Erythroblast (primary cell): ENCODE data around the gene ZNF600.
A peak's percentile ranks its signal among the peaks of the same experiment; 100 is the strongest.
"Not testable (repeated sequence)": the region's sequence is repeated elsewhere in the genome, so short reads cannot be mapped to it uniquely, and the experiment has no call there.

Experiments used
- DNase-seq, 2 experiments: peaks; one replicate each; lab custom pipeline; 2025; lab: John Stamatoyannopoulos, UW
- GATA1 ChIP-seq: IDR thresholded peaks from 2 replicates; pipeline ENCODE4 v1.6.1; 2011; ENCODE audit warnings: low read depth, mild to moderate bottlenecking, control low read depth, low read length, moderate library complexity
- POLR2A ChIP-seq: IDR thresholded peaks from 2 replicates; pipeline ENCODE4 v1.6.1; 2011; ENCODE audit warnings: mild to moderate bottlenecking, low read length

ZNF600 gene

GRCh38 chr19:52786464-52787354 is at the start of gene ZNF600:
Gene ZNF600, minus strand, starts transcription at chr19:52786791. Its CDS starts 7,903 bp downstream, at chr19:52778888.
- peak; percentile 40 for TF ChIP-seq POLR2A
- DNase-seq = peak; percentile 81 to 85

- not testable (repeated sequence) for DNase-seq
Observed at GRCh38 chr19:52834289-52834688, 47.7 kb upstream of the ZNF600 start.

- DNase-seq = not testable (repeated sequence)
Observed at GRCh38 chr19:52833541-52833940, 47.0 kb upstream of the ZNF600 start.

- DNase-seq = not testable (repeated sequence)
Observed at GRCh38 chr19:52829866-52830265, 43.3 kb upstream of the ZNF600 start.

GRCh38 chr19:52825765-52826164 is 39.2 kb upstream of the ZNF600 start:
- TF ChIP-seq POLR2A (no peak), GATA1 (no peak)
- DNase-seq = no peak

- no peak for DNase-seq
- no peak for TF ChIP-seq GATA1
- no peak for TF ChIP-seq POLR2A
Observed at GRCh38 chr19:52823676-52824075, 37.1 kb upstream of the ZNF600 start.

GRCh38 chr19:52821204-52821960 is 34.8 kb upstream of the ZNF600 start, which contains the start of gene ZNF28:
Gene ZNF28, minus strand, starts transcription at chr19:52821633. Its CDS starts 3,675 bp downstream, at chr19:52817958.
- DNase-seq = peak; percentile 71 to 77
- TF ChIP-seq POLR2A = peak; percentile 61

GRCh38 chr19:52820472-52821203 is 34.0 kb upstream of the ZNF600 start:
- DNase-seq = peak; percentile 47 to 52

- no peak for DNase-seq
- no peak for TF ChIP-seq POLR2A
- TF ChIP-seq GATA1 = no peak
Observed at GRCh38 chr19:52809801-52810200, 23.2 kb upstream of the ZNF600 start.

- DNase-seq = not testable (repeated sequence)
Observed at GRCh38 chr19:52799950-52800640, 13.5 kb upstream of the ZNF600 start.

- DNase-seq = no peak
Observed at GRCh38 chr19:52789440-52789839, 2.8 kb upstream of the ZNF600 start.

GRCh38 chr19:52786078-52786463 is 520 bp downstream of the ZNF600 start:
- TF ChIP-seq GATA1 (no peak), POLR2A (no peak)
- peak in 1 of 2 experiments; percentile 24 for DNase-seq

More at GRCh38 chr19:52789440-52789839, 2.8 kb upstream of the ZNF600 start:
- TF ChIP-seq POLR2A (no peak), GATA1 (no peak)

GRCh38 chr19:52785506-52785905 is 1.1 kb downstream of the ZNF600 start:
- no peak for TF ChIP-seq POLR2A
- TF ChIP-seq GATA1 = no peak
- DNase-seq = no peak

- DNase-seq = not testable (repeated sequence)
Observed at GRCh38 chr19:52782864-52783263, 3.7 kb downstream of the ZNF600 start.
